ENCODE data around the gene HIVEP2.

- TF ChIP-seq POLR2A (IDR thresholded peaks at IDR 0.05; ENCODE audit: low read length) (no peak), GATA1 (IDR thresholded peaks at IDR 0.05; ENCODE audit: low read depth, low read length) (no peak)
These were observed 15.1 kb downstream of the HIVEP2 start for GRCh38 chr6:142929751-142930358.

Data from erythroblast (primary cell).